ENCODE data around the gene H1-8.

DNA sequence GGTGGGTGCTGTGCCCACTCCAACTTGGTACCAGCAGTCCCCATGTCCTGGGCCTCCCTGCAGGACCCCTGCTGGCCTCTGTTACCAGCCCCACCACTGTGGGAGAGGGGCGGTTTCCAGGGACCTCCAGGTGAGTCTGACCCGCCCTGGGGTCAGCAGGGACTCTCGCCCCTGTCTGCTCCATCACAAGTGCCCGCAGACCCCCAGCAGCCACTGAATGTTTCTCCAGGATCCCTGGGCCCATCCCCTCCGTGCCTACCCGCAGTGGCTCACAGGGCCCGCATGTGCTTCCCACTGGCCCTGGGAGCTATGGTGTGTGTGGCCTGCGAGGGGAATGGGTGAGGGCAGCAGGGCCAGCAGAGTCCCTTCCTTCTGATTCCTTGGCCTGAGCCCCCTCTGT, 24.4 kb upstream of the H1-8 start:
- TF ChIP-seq CTCF (IDR thresholded peaks at IDR 0.05) (no peak), POLR2A (IDR thresholded peaks at IDR 0.05) (no peak)
